Liver (tissue), 9 donors: ENCODE data around the gene SEC14L5. TPM values are rescaled to one million over a fixed set of nuclear protein-coding genes. Genes with fewer than 3 reads are reported as not detected.

Source experiments
- DNase-seq: peaks from one replicate; pipeline ENCODE4 v3.0.0-alpha.2; 2017; ENCODE audit warnings: low spot score
- H3K27ac ChIP-seq, 2 donors: one replicate each; pipeline ENCODE4 v1.7.0; 2013; ENCODE audit warnings: inconsistent platforms in 2 of 2, low read length in 2 of 2, control low read depth in 1 of 2, low read depth in 1 of 2, mild to moderate bottlenecking in 1 of 2
- H3K27me3 ChIP-seq, 4 donors: one replicate each; pipeline versions ENCODE4 v1.6.1 to v1.7.0; 2013; ENCODE audit warnings: low read length in 3 of 4, inconsistent platforms in 1 of 4, mild to moderate bottlenecking in 1 of 4, moderate library complexity in 1 of 4; ENCODE audit not compliant: control insufficient read depth in 4 of 4, insufficient read depth in 4 of 4
- H3K36me3 ChIP-seq, 4 donors: one replicate each; pipeline versions ENCODE4 v1.6.1 to v1.7.0; 2013; ENCODE audit warnings: low read length in 3 of 4, mild to moderate bottlenecking in 3 of 4, low read depth in 1 of 4, moderate library complexity in 1 of 4; ENCODE audit not compliant: control insufficient read depth in 4 of 4, insufficient read depth in 3 of 4
- H3K4me1 ChIP-seq, 4 donors: one replicate each; pipeline versions ENCODE4 v1.6.1 to v1.7.0; 2013; ENCODE audit warnings: low read length in 3 of 4, mild to moderate bottlenecking in 3 of 4, moderate library complexity in 1 of 4; ENCODE audit not compliant: control insufficient read depth in 4 of 4, insufficient read depth in 4 of 4
- H3K4me3 ChIP-seq, 3 donors: one replicate each; pipeline versions ENCODE4 v1.6.1 to v1.7.0; 2013; ENCODE audit warnings: low read length in 3 of 3, control low read depth in 1 of 3, low read depth in 1 of 3, mild to moderate bottlenecking in 1 of 3
- H3K9ac ChIP-seq, 2 donors: one replicate each; pipeline ENCODE4 v1.7.0; 2013; ENCODE audit warnings: low read length in 2 of 2, mild to moderate bottlenecking in 2 of 2, moderate library complexity in 2 of 2, control low read depth in 1 of 2, low read depth in 1 of 2
- H3K9me3 ChIP-seq, 4 donors: one replicate each; pipeline versions ENCODE4 v1.6.1 to v1.7.0; 2013; ENCODE audit warnings: low read length in 3 of 4; ENCODE audit not compliant: control insufficient read depth in 4 of 4
- ATF3 ChIP-seq: IDR thresholded peaks from 2 replicates; pipeline ENCODE4 v1.6.1; 2016; ENCODE audit warnings: antibody characterized with exemption
- CTCF ChIP-seq: fragments of 150-350 bp; IDR thresholded peaks from 2 replicates; pipeline ENCODE4 v1.5.1; 2017; ENCODE audit warnings: improper control_type of control experiment, low read depth, low read length; ENCODE audit not compliant: missing input control
- EGR1 ChIP-seq, 2 donors: IDR thresholded peaks; 2 replicates each; pipeline ENCODE4 v1.6.1; 2016 to 2018; ENCODE audit warnings: antibody characterized with exemption in 2 of 2, low read depth in 2 of 2
- FOXA1 ChIP-seq: IDR thresholded peaks from 2 replicates; pipeline ENCODE4 v1.6.1; 2016; ENCODE audit warnings: antibody characterized with exemption
- FOXA2 ChIP-seq: IDR thresholded peaks from 2 replicates; pipeline ENCODE4 v1.6.1; 2016; ENCODE audit warnings: antibody characterized with exemption
- GABPA ChIP-seq, 2 donors: IDR thresholded peaks in 1 of 2; conservative IDR thresholded peaks in 1 of 2; 2 replicates each; pipeline ENCODE4 v1.6.1; 2016; ENCODE audit warnings: antibody characterized with exemption in 2 of 2, mild to moderate bottlenecking in 1 of 2, moderate library complexity in 1 of 2
- HNF4A ChIP-seq, 2 donors: conservative IDR thresholded peaks; 2 replicates each; pipeline ENCODE4 v1.6.1; 2016; ENCODE audit warnings: antibody characterized with exemption in 2 of 2, mild to moderate bottlenecking in 2 of 2
- HNF4G ChIP-seq: IDR thresholded peaks from 2 replicates; pipeline ENCODE4 v1.6.1; 2016; ENCODE audit warnings: antibody characterized with exemption
- JUND ChIP-seq, 2 donors: IDR thresholded peaks; 2 replicates each; pipeline ENCODE4 v1.6.1; 2016; ENCODE audit warnings: antibody characterized with exemption in 2 of 2
- MAX ChIP-seq: IDR thresholded peaks from 2 replicates; pipeline ENCODE4 v1.6.1; 2016; ENCODE audit warnings: antibody characterized with exemption
- NR2F2 ChIP-seq: IDR thresholded peaks from 2 replicates; pipeline ENCODE4 v1.6.1; 2016; ENCODE audit warnings: antibody characterized with exemption
- RAD21 ChIP-seq, 2 donors: IDR thresholded peaks; 2 replicates each; pipeline ENCODE4 v1.6.1; 2016; ENCODE audit warnings: antibody characterized with exemption in 2 of 2, mild to moderate bottlenecking in 2 of 2
- REST ChIP-seq: IDR thresholded peaks from 2 replicates; pipeline ENCODE4 v1.6.1; 2016; ENCODE audit warnings: antibody characterized with exemption, mild to moderate bottlenecking
- RXRA ChIP-seq, 2 donors: IDR thresholded peaks; 2 replicates each; pipeline ENCODE4 v1.6.1; 2017 to 2018; ENCODE audit warnings: antibody characterized with exemption in 2 of 2, mild to moderate bottlenecking in 1 of 2
- SP1 ChIP-seq: IDR thresholded peaks from 2 replicates; pipeline ENCODE4 v1.6.1; 2018; ENCODE audit warnings: antibody characterized with exemption, mild to moderate bottlenecking
- TAF1 ChIP-seq: conservative IDR thresholded peaks from 2 replicates; pipeline ENCODE4 v1.6.1; 2016; ENCODE audit warnings: antibody characterized with exemption, mild to moderate bottlenecking
- YY1 ChIP-seq: IDR thresholded peaks from 2 replicates; pipeline ENCODE4 v1.6.1; 2016; ENCODE audit warnings: antibody characterized with exemption, mild to moderate bottlenecking
- ZBTB33 ChIP-seq: IDR thresholded peaks from 2 replicates; pipeline ENCODE4 v1.6.1; 2016; ENCODE audit warnings: antibody characterized with exemption
- WGBS: extraction: QIAGEN DNeasy Blood & Tissue Kit; methylation state at CpG from one replicate; pipeline ENCODE4 v1.1.7; 2013; 5-methylcytosine and 5-hydroxymethylcytosine counted together
- polyA plus RNA-seq, 2 donors: library from polyadenylated mRNA; stranded (reverse) in 1 of 2; unstranded in 1 of 2; fragments of 200-250 nt in 1 of 2; fragments of >200 nt in 1 of 2; fragmentation: Nextera tagmentation in 1 of 2; extraction: Ambion mirVana in 1 of 2; gene quantifications; one replicate each; pipeline versions ENCODE4 v1.2.1 to v1.2.3, GENCODE V29; 2013 to 2015
- total RNA-seq, 2 donors: library from RNA; depleted of rRNA; stranded (reverse); fragments of >200 nt; gene quantifications; one replicate each; pipeline ENCODE4 v1.2.3, GENCODE V29; 2014
- donor health status: healthy.
- donor health status: healthy.
- donor health status: healthy.
- donor health status: healthy.
- donor health status: healthy.

Gene SEC14L5
- under 1 TPM; 0.17 to 0.65 TPM for total RNA-seq
- under 1 TPM; 0.03 to 0.07 TPM for polyA plus RNA-seq

- Histone ChIP-seq H3K27ac (peak within 1 kb of the TSS; percentile 77 to 85), H3K27me3 (no peaks in the 10 kb centered on the region), H3K9ac (peak within 1 kb of the TSS in 1 of 2 donors; percentile 58), H3K36me3 (no peaks in the 10 kb centered on the region), H3K9me3 (no peaks in the 10 kb centered on the region), H3K4me3 (peak within 1 kb of the TSS; percentile 49 to 68 (median 53)), H3K4me1 (peaks cover 0 to 24% (median 16%) of the 10 kb centered on the region in 4 donors)
- TF ChIP-seq ATF3 (peak; percentile 14), HNF4A (conservative IDR thresholded peaks at IDR 0.05) (peak; percentile 92 to 98), YY1 (peak; percentile 80), CTCF (no peak), MAX (no peak), EGR1 (IDR thresholded peaks at IDR 0.05; ENCODE audit: low read depth in 2 of 2) (peak in 1 of 2 donors; percentile 56), JUND (IDR thresholded peaks at IDR 0.05) (peak; percentile 61 to 67), HNF4G (peak; percentile 90), FOXA1 (peak; percentile 89), SP1 (peak; percentile 98), REST (peak; percentile 98), RXRA (IDR thresholded peaks at IDR 0.05) (peak; percentile 79 to 91), TAF1 (peak; percentile 63), RAD21 (IDR thresholded peaks at IDR 0.05) (peak; percentile 33 to 49), GABPA (IDR thresholded peaks at IDR 0.05 in 1 of 2, conservative IDR thresholded peaks at IDR 0.05 in 1 of 2) (peak in 1 of 2 donors; percentile 57), ZBTB33 (peak; percentile 67), NR2F2 (peak; percentile 67), FOXA2 (peak; percentile 88)
- DNase-seq = peak; percentile 94
- WGBS = under 1% methylated on average over 56 of the region's 56 CpGs
Measured at GRCh38 chr16:4957720-4958509, at the start of gene SEC14L5. SEC14L5 (plus strand) TSS chr16:4958330; CDS start chr16:4959324, 994 bp downstream.
